Activated CD8-positive, alpha-beta T cell treated with anti-CD3 and anti-CD28 coated beads for 36 hours (primary cell): ENCODE measurements around the gene NSD1. TPM values are rescaled to one million over a fixed set of nuclear protein-coding genes. Genes with fewer than 3 reads are reported as not detected.
A peak's percentile ranks its signal among the peaks of the same experiment; 100 is the strongest.

ENCODE experiments used
- ATAC-seq: fragments of 200-7000 bp; cut with Tn5 transposase; one replicate; pipeline ENCODE4 v1.10.0; 2021; ENCODE audit warnings: mild to moderate bottlenecking, moderate library complexity
- CTCF ChIA-PET: fragments of 350-600 bp; sonication (Branson Sonifier 250); formaldehyde crosslinking; loops from one replicate; lab custom pipeline; 2021; ENCODE audit warnings: antibody characterized with exemption; lab: Charles Lee
- POLR2A ChIA-PET: fragments of 350-600 bp; sonication (Branson Sonifier 250); formaldehyde crosslinking; loops from one replicate; lab custom pipeline; 2021; ENCODE audit warnings: antibody characterized with exemption; lab: Charles Lee
- DNase-seq: peaks from one replicate; pipeline ENCODE4 v3.0.0-alpha.2; 2020
- H3K27ac Mint-ChIP-seq: one replicate; pipeline ENCODE4 v1.8.0; 2021; ENCODE audit warnings: mild to moderate bottlenecking, mixed read lengths
- H3K27me3 Mint-ChIP-seq: one replicate; pipeline ENCODE4 v1.8.0; 2021; ENCODE audit warnings: mixed read lengths
- H3K36me3 Mint-ChIP-seq: one replicate; pipeline ENCODE4 v1.8.0; 2021; ENCODE audit warnings: low read depth, mixed read lengths
- H3K4me1 Mint-ChIP-seq: one replicate; pipeline ENCODE4 v1.8.0; 2021; ENCODE audit warnings: low read depth, mixed read lengths
- H3K4me3 Mint-ChIP-seq: one replicate; pipeline ENCODE4 v1.8.0; 2021; ENCODE audit warnings: mild to moderate bottlenecking, moderate library complexity, mixed read lengths
- H3K9me3 Mint-ChIP-seq: one replicate; pipeline ENCODE4 v1.8.0; 2021; ENCODE audit warnings: mixed read lengths
- CTCF ChIP-seq: fragments of 200-600 bp; IDR thresholded peaks from one replicate; pipeline ENCODE4 v1.8.0; 2022; ENCODE audit warnings: antibody characterized with exemption, mild to moderate bottlenecking
- intact Hi-C: fragments of 100-400 bp; cut with micrococcal nuclease; formaldehyde crosslinking; loops from one replicate; pipeline ENCODE4 v1.10.0; 2022
- total RNA-seq, 2 experiments: library from RNA; stranded (reverse); gene quantifications; one replicate each; pipeline ENCODE4 v1.2.3, GENCODE V29; 2021

NSD1 gene
- total RNA-seq, 2 experiments from 2014 or later, result 60.1 to 64.8 TPM

GRCh38 chr5:177095088-177095669 is 38.4 kb upstream of the NSD1 start:
- ChIA-PET POLR2A (no interaction called here), CTCF (interaction anchor here (0.7 kb wide), 1 partner anchor 9 kb away, joined by 3 read pairs; no protein-coding TSS in a partner anchor)
- ATAC-seq (no peak), DNase-seq (no peak)
- Mint-ChIP-seq H3K9me3 (no peaks in the 10 kb centered on the region), H3K4me3 (no peak overlapping the region), H3K4me1 (no peaks in the 10 kb centered on the region), H3K27ac (no peak overlapping the region), H3K36me3 (no peaks in the 10 kb centered on the region), H3K27me3 (peaks cover 2% of the 10 kb centered on the region)
- TF ChIP-seq CTCF, result no peak
- intact Hi-C loops, result no loop called here

- intact Hi-C loops, result no loop called here
- CTCF ChIA-PET, result no interaction called here
- H3K27me3 Mint-ChIP-seq, result no peaks in the 10 kb centered on the region
Observed at GRCh38 chr5:177096162-177097015, 37.2 kb upstream of the NSD1 start.

GRCh38 chr5:177097016-177097985 is 36.3 kb upstream of the NSD1 start:
- ATAC-seq (no peak), DNase-seq (no peak)
- no peaks in the 10 kb centered on the region for H3K36me3 Mint-ChIP-seq
- H3K27me3 Mint-ChIP-seq, result no peaks in the 10 kb centered on the region
- H3K9me3 Mint-ChIP-seq, result no peaks in the 10 kb centered on the region
- no peak for TF ChIP-seq CTCF
- ChIA-PET CTCF (interaction anchor here (0.6 to 2.5 kb wide), 4 partner anchors 12 to 437 kb away, joined by 3 to 7 read pairs (median 4); no protein-coding TSS in a partner anchor), POLR2A (interaction anchor here (0.7 kb wide), 1 partner anchor 11 kb away, joined by 3 read pairs; no protein-coding TSS in a partner anchor)
- intact Hi-C loops, result no loop called here
- H3K4me3 Mint-ChIP-seq, result no peak overlapping the region
- H3K27ac Mint-ChIP-seq, result no peak overlapping the region
- no peaks in the 10 kb centered on the region for H3K4me1 Mint-ChIP-seq

More at GRCh38 chr5:177096162-177097015, 37.2 kb upstream of the NSD1 start:
- H3K36me3 Mint-ChIP-seq, result no peaks in the 10 kb centered on the region
- H3K4me1 Mint-ChIP-seq, result no peaks in the 10 kb centered on the region
- peak; percentile 51 for ATAC-seq
- H3K27ac Mint-ChIP-seq, result no peak overlapping the region
- no peak for DNase-seq
- no peak overlapping the region for H3K4me3 Mint-ChIP-seq
- H3K9me3 Mint-ChIP-seq, result no peaks in the 10 kb centered on the region
- POLR2A ChIA-PET, result no interaction called here
- no peak for TF ChIP-seq CTCF

GRCh38 chr5:177098120-177098469 is 35.5 kb upstream of the NSD1 start:
- H3K4me3 Mint-ChIP-seq, result no peak overlapping the region

More at GRCh38 chr5:177098120-177098469, 35.5 kb upstream of the NSD1 start:
- Mint-ChIP-seq H3K4me1 (no peaks in the 10 kb centered on the region), H3K27me3 (no peaks in the 10 kb centered on the region), H3K36me3 (no peaks in the 10 kb centered on the region), H3K9me3 (no peaks in the 10 kb centered on the region), H3K27ac (no peak overlapping the region)
- ATAC-seq (no peak), DNase-seq (no peak)
- ChIA-PET CTCF (interaction anchor here (0.6 to 2.5 kb wide), 4 partner anchors 12 to 438 kb away, joined by 3 to 7 read pairs (median 4); no protein-coding TSS in a partner anchor), POLR2A (interaction anchor here (0.7 kb wide), 1 partner anchor 12 kb away, joined by 3 read pairs; no protein-coding TSS in a partner anchor)
- intact Hi-C loops, result no loop called here
- no peak for TF ChIP-seq CTCF
